SK-N-SH (cell line): Measurements from ENCODE around the gene HCN4. TPM values are rescaled to one million over a fixed set of nuclear protein-coding genes. Genes with fewer than 3 reads are reported as not detected.

ENCODE experiments used
- CTCF ChIA-PET: fragments of 300-600, 350-600 bp; formaldehyde crosslinking; extraction: SDS; loops from one replicate; lab custom pipeline; 2021; lab: Yijun Ruan, JAX
- POLR2A ChIA-PET: fragments of 350-600 bp; sonication (Branson Sonifier 250); formaldehyde crosslinking; extraction: SDS; loops from one replicate; lab custom pipeline; 2020; ENCODE audit warnings: antibody characterized with exemption, inconsistent platforms; lab: Yijun Ruan, JAX
- DNase-seq: peaks from one replicate; pipeline ENCODE4 v3.0.0; 2012
- H2AFZ ChIP-seq: fragments of 200-600 bp; sonication (generic); 2 replicates; pipeline ENCODE4 v1.8.1; 2016; ENCODE audit warnings: antibody characterized with exemption, mild to moderate bottlenecking, low read depth
- H3F3A ChIP-seq: fragments of 200-600 bp; sonication (generic); replicated peaks from 2 replicates; pipeline ENCODE3; 2016; ENCODE audit warnings: antibody characterized with exemption, mild to moderate bottlenecking; ENCODE audit not compliant: insufficient read depth
- H3K27ac ChIP-seq, 2 experiments: fragments of 200-500 bp in 1 of 2; fragments of 200-600 bp in 1 of 2; sonication (Bioruptor generic) in 1 of 2; sonication (generic), shearing (Covaris generic) in 1 of 2; 2 replicates each; pipeline versions ENCODE4 v1.5.1 to v1.6.1; 2014 to 2016; ENCODE audit warnings: low read depth in 2 of 2, inconsistent platforms in 1 of 2, low read length in 1 of 2, mild to moderate bottlenecking in 1 of 2, mixed read lengths in 1 of 2
- H3K27me3 ChIP-seq: fragments of 200-600 bp; sonication (generic), shearing (Covaris generic); 2 replicates; pipeline ENCODE4 v1.6.1; 2016; ENCODE audit warnings: mixed run types; ENCODE audit not compliant: insufficient read depth
- H3K36me3 ChIP-seq, 2 experiments: fragments of 200-500 bp in 1 of 2; fragments of 200-600 bp in 1 of 2; sonication (Bioruptor generic) in 1 of 2; sonication (generic) in 1 of 2; replicated peaks in 1 of 2; 2 replicates each; pipeline versions ENCODE3 to v1.5.1; 2014 to 2016; ENCODE audit warnings: low read length in 1 of 2, mild to moderate bottlenecking in 1 of 2; ENCODE audit not compliant: insufficient read depth in 2 of 2, control insufficient read depth in 1 of 2
- H3K4me1 ChIP-seq, 2 experiments: fragments of 200-500 bp in 1 of 2; fragments of 200-600 bp in 1 of 2; sonication (Bioruptor generic) in 1 of 2; sonication (generic), shearing (Covaris generic) in 1 of 2; 2 replicates each; pipeline versions ENCODE4 v1.5.1 to v1.6.1; 2014 to 2016; ENCODE audit warnings: low read depth in 1 of 2, low read length in 1 of 2, mixed run types in 1 of 2; ENCODE audit not compliant: insufficient read depth in 2 of 2, control insufficient read depth in 1 of 2
- H3K4me2 ChIP-seq: fragments of 200-600 bp; sonication (generic), shearing (Covaris generic); 2 replicates; pipeline ENCODE4 v1.6.1; 2017; ENCODE audit warnings: mixed run types
- H3K4me3 ChIP-seq, 2 experiments: fragments of 200-500 bp in 1 of 2; fragments of 200-600 bp in 1 of 2; sonication (Bioruptor generic) in 1 of 2; sonication (generic), shearing (Covaris generic) in 1 of 2; 2 replicates each; pipeline versions ENCODE4 v1.5.1 to v1.8.1; 2014 to 2016; ENCODE audit warnings: low read depth in 2 of 2, inconsistent platforms in 1 of 2, low read length in 1 of 2, mild to moderate bottlenecking in 1 of 2, mixed read lengths in 1 of 2, moderate library complexity in 1 of 2
- H3K79me2 ChIP-seq: fragments of 200-600 bp; sonication (generic); 2 replicates; pipeline ENCODE4 v1.8.1; 2017; ENCODE audit warnings: mild to moderate bottlenecking; ENCODE audit not compliant: insufficient read depth
- H3K9ac ChIP-seq: fragments of 200-600 bp; sonication (generic); 2 replicates; pipeline ENCODE4 v1.6.1; 2017; ENCODE audit warnings: mixed run types
- H3K9me2 ChIP-seq: fragments of 200-600 bp; sonication (generic); 2 replicates; pipeline ENCODE4 v1.6.1; 2017; ENCODE audit warnings: mixed run types
- H3K9me3 ChIP-seq: fragments of 200-600 bp; sonication (generic); 2 replicates; pipeline ENCODE4 v1.6.1; 2017; ENCODE audit warnings: mixed run types, mild to moderate bottlenecking, moderate library complexity
- H4K20me1 ChIP-seq: fragments of 200-600 bp; sonication (generic); 2 replicates; pipeline ENCODE4 v1.6.1; 2017; ENCODE audit warnings: mild to moderate bottlenecking, mixed run types; ENCODE audit not compliant: insufficient read depth
- CHD2 ChIP-seq: fragments of 150-350 bp; IDR thresholded peaks from 2 replicates; pipeline ENCODE4 v1.6.1; 2018; ENCODE audit warnings: low read length; ENCODE audit not compliant: partially characterized antibody
- EZH2phosphoT487 ChIP-seq: fragments of 200-600 bp; sonication (generic); IDR thresholded peaks from 2 replicates; pipeline ENCODE4 v1.6.1; 2017; ENCODE audit warnings: low read depth, mixed run types, mild to moderate bottlenecking, antibody characterized with exemption, moderate library complexity, borderline replicate concordance
- MXI1 ChIP-seq: IDR thresholded peaks from 2 replicates; pipeline ENCODE4 v1.6.1; 2012; ENCODE audit warnings: mild to moderate bottlenecking, low read depth, low read length, improper control_type of control experiment
- NRF1 ChIP-seq: IDR thresholded peaks from 2 replicates; pipeline ENCODE4 v1.6.1; 2012; ENCODE audit warnings: low read depth, mild to moderate bottlenecking, low read length
- POLR2AphosphoS5 ChIP-seq: IDR thresholded peaks from 2 replicates; pipeline ENCODE4 v1.6.1; 2012; ENCODE audit warnings: low read depth, low read length
- RAD21 ChIP-seq: IDR thresholded peaks from 2 replicates; pipeline ENCODE4 v1.6.1; 2012; ENCODE audit warnings: mild to moderate bottlenecking, low read length
- RCOR1 ChIP-seq: fragments of 150-350 bp; IDR thresholded peaks from 2 replicates; pipeline ENCODE4 v1.6.1; 2017; ENCODE audit warnings: antibody characterized with exemption, low read length
- REST ChIP-seq: IDR thresholded peaks from 2 replicates; pipeline ENCODE4 v1.6.1; 2012; ENCODE audit warnings: mild to moderate bottlenecking, low read depth, low read length, moderate library complexity
- RFX5 ChIP-seq: IDR thresholded peaks from 2 replicates; pipeline ENCODE4 v1.6.1; 2012; ENCODE audit warnings: mild to moderate bottlenecking, improper control_type of control experiment, low read length
- TCF12 ChIP-seq: IDR thresholded peaks from 2 replicates; pipeline ENCODE4 v1.4.0; 2012
- YY1 ChIP-seq: IDR thresholded peaks from 2 replicates; pipeline ENCODE4 v1.4.0; 2012; ENCODE audit warnings: low read depth, mild to moderate bottlenecking
- WGBS: methylation state at CpG from one replicate; pipeline ENCODE4 v1.1.6; 2017; ENCODE audit warnings: low lambda C conversion rate; 5-methylcytosine and 5-hydroxymethylcytosine counted together
- polyA plus RNA-seq, 3 experiments: library from polyadenylated mRNA; depleted of rRNA; stranded (reverse); fragments of >200 nt; gene quantifications; 2 replicates each; pipeline ENCODE4 v1.2.3, GENCODE V29; 2012
- TF ChIP-seq, protein P1 (sequence below): fragments of 150-350 bp; IDR thresholded peaks from 2 replicates; pipeline ENCODE4 v1.6.1; 2016; ENCODE audit warnings: mild to moderate bottlenecking, low read depth, low read length
- TF ChIP-seq, protein P2 (sequence below): fragments of 150-350 bp; IDR thresholded peaks from 2 replicates; pipeline ENCODE4 v1.6.1; 2017; ENCODE audit warnings: antibody characterized with exemption, low read length, low read depth, borderline replicate concordance
- TF ChIP-seq, protein P3 (sequence below): IDR thresholded peaks from 2 replicates; pipeline ENCODE4 v1.4.0; 2012; ENCODE audit warnings: low read depth, borderline replicate concordance

The HCN4 gene
- polyA plus RNA-seq, 1 of the 3 experiments (the other 2 are of a cell fraction): not detected

- no peaks in the 10 kb centered on the region for H3K27me3 ChIP-seq
- no peak overlapping the region for H2AFZ ChIP-seq
- CTCF ChIA-PET: interaction anchor here (0.6 to 1.4 kb wide), 2 partner anchors 24 to 187 kb away, joined by 3 to 5 read pairs; no protein-coding TSS in a partner anchor
- no peaks in the 10 kb centered on the region for H3K9me3 ChIP-seq
- H3K9ac ChIP-seq: no peak overlapping the region
- no peak overlapping the region for H3K4me3 ChIP-seq
- H3K4me2 ChIP-seq: no peak overlapping the region
- H3K9me2 ChIP-seq: no peaks in the 10 kb centered on the region
- POLR2A ChIA-PET: no interaction called here
- H4K20me1 ChIP-seq: no peaks in the 10 kb centered on the region
- no peaks in the 10 kb centered on the region for H3K36me3 ChIP-seq
- peaks cover 0 to 7% of the 10 kb centered on the region in 2 experiments; a peak in 1 of 4 replicates for H3K4me1 ChIP-seq
- H3F3A ChIP-seq: no peaks in the 10 kb centered on the region
- no peak overlapping the region for H3K27ac ChIP-seq
- DNase-seq: no peak
- 79% methylated on average over 13 of the region's 21 CpGs for WGBS
- no peaks in the 10 kb centered on the region for H3K79me2 ChIP-seq
- TF ChIP-seq, protein P1, sequence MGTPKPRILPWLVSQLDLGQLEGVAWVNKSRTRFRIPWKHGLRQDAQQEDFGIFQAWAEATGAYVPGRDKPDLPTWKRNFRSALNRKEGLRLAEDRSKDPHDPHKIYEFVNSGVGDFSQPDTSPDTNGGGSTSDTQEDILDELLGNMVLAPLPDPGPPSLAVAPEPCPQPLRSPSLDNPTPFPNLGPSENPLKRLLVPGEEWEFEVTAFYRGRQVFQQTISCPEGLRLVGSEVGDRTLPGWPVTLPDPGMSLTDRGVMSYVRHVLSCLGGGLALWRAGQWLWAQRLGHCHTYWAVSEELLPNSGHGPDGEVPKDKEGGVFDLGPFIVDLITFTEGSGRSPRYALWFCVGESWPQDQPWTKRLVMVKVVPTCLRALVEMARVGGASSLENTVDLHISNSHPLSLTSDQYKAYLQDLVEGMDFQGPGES: no peak
- TF ChIP-seq RCOR1 (no peak), TCF12 (no peak), MXI1 (no peak), NRF1 (no peak), RFX5 (no peak), POLR2AphosphoS5 (no peak), REST (no peak), CHD2 (no peak), YY1 (no peak), EZH2phosphoT487 (no peak), RAD21 (no peak)
- TF ChIP-seq, protein P2, sequence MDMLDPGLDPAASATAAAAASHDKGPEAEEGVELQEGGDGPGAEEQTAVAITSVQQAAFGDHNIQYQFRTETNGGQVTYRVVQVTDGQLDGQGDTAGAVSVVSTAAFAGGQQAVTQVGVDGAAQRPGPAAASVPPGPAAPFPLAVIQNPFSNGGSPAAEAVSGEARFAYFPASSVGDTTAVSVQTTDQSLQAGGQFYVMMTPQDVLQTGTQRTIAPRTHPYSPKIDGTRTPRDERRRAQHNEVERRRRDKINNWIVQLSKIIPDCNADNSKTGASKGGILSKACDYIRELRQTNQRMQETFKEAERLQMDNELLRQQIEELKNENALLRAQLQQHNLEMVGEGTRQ: no peak
- TF ChIP-seq, protein P3, sequence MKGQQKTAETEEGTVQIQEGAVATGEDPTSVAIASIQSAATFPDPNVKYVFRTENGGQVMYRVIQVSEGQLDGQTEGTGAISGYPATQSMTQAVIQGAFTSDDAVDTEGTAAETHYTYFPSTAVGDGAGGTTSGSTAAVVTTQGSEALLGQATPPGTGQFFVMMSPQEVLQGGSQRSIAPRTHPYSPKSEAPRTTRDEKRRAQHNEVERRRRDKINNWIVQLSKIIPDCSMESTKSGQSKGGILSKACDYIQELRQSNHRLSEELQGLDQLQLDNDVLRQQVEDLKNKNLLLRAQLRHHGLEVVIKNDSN: no peak
- TF ChIP-seq, all 33 proteins: peak for 0
These were observed 39.1 kb downstream of the HCN4 start for GRCh38 chr15:73329501-73330200.
